ENCODE measurements around the gene THUMPD2.
A peak's percentile ranks its signal among the peaks of the same experiment; 100 is the strongest.
"Not testable (repeated sequence)": the region's sequence is repeated elsewhere in the genome, so short reads cannot be mapped to it uniquely, and the experiment has no call there.

THUMPD2 gene

GRCh38 chr2:39762448-39762847, 16.6 kb downstream of the THUMPD2 start:
- DNase-seq, result no peak

GRCh38 chr2:39757156-39757555, 21.9 kb downstream of the THUMPD2 start:
- no peak for DNase-seq

- DNase-seq, result no peak
These were observed 23.6 kb downstream of the THUMPD2 start for GRCh38 chr2:39755466-39755865.

GRCh38 chr2:39743269-39743776, 35.7 kb downstream of the THUMPD2 start:
- DNase-seq, result no peak

- no peak for DNase-seq
These were observed 37.2 kb downstream of the THUMPD2 start for GRCh38 chr2:39741871-39742270.

GRCh38 chr2:39739386-39739785, 39.7 kb downstream of the THUMPD2 start:
- DNase-seq, result no peak

- DNase-seq, result no peak
These were observed 40.1 kb downstream of the THUMPD2 start for GRCh38 chr2:39738936-39739335.

- DNase-seq, result no peak
These were observed 41.4 kb downstream of the THUMPD2 start for GRCh38 chr2:39737661-39738060.

GRCh38 chr2:39736640-39737039, 42.4 kb downstream of the THUMPD2 start:
- DNase-seq, result no peak

- DNase-seq, result no peak
These were observed 43.4 kb downstream of the THUMPD2 start for GRCh38 chr2:39735648-39736047.

- no peak for DNase-seq
These were observed 44.6 kb downstream of the THUMPD2 start for GRCh38 chr2:39734445-39734844.

GRCh38 chr2:39733070-39733674, 45.9 kb downstream of the THUMPD2 start:
- no peak for DNase-seq

- no peak for DNase-seq
These were observed 46.6 kb downstream of the THUMPD2 start for GRCh38 chr2:39732482-39732881.

- no peak for DNase-seq
These were observed 47.5 kb downstream of the THUMPD2 start for GRCh38 chr2:39731546-39731945.

GRCh38 chr2:39730685-39731302, 48.3 kb downstream of the THUMPD2 start:
- no peak for DNase-seq

GRCh38 chr2:39730276-39730675, 48.8 kb downstream of the THUMPD2 start:
- DNase-seq, result no peak

- DNase-seq, result no peak
These were observed 50.1 kb downstream of the THUMPD2 start for GRCh38 chr2:39728941-39729351.

GRCh38 chr2:39728085-39728484, 51.0 kb downstream of the THUMPD2 start:
- not testable (repeated sequence) for DNase-seq

- DNase-seq, result no peak
These were observed 53.7 kb downstream of the THUMPD2 start for GRCh38 chr2:39725401-39725800.

GRCh38 chr2:39724828-39725144, 54.3 kb downstream of the THUMPD2 start:
- DNase-seq, result no peak

- DNase-seq, result no peak
These were observed 54.9 kb downstream of the THUMPD2 start for GRCh38 chr2:39723946-39724827.

GRCh38 chr2:39723497-39723896, 55.6 kb downstream of the THUMPD2 start:
- DNase-seq, result peak; percentile 26

- DNase-seq, result no peak
These were observed 58.1 kb downstream of the THUMPD2 start for GRCh38 chr2:39720970-39721369.
